ENCODE data around the gene SYT3. TPM values are rescaled to one million over a fixed set of nuclear protein-coding genes. Genes with fewer than 3 reads are reported as not detected.

Gene SYT3
- total and polyA plus RNA-seq, 3 donors from 2014 or later, result 2.5 to 5.5 (median 3.3) TPM

DNA sequence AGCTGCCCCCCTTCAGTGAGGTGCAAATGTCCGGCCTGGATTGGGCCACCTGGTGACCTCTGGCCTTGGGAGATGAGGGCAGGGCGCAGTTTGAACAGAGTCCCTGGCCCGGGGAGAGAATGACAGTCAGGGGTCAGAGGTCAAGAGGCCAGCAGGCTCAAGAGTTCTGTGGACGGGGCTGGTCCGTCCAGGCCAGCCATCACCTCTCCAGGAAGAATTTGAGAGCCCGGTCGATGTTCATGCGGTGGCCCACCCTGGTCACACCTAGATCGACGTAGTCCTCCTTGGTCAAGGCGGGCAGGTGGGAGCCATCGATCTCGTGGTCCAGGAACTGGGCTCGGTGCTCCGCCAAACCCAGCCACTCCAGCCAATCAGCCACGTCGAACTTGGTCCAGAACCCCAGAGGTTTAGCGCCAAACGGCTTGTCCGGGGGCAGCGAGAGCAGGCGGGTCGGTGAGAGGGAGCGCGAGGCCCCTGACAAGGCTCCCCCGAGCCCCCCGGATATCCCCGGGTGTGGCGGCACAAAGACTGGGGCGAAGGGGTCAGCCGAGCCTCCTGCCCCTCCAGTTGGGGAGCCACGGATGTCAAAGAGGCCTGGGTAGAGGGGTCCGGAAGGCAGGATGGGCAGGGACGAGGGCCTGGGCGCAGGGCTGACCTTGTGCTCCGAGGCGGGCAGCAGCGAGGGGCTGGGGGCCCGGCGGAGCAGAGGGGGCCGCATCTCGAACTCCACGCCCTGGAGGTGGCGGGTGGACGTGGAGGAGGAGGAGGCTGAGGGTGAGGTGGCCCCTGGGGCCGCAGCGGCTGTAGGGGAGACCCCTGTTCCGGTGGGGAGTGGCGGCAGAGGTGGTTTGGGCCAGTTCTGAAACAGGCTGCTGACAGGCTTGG is 22.3 kb upstream of the SYT3 start:
- no peaks in the 10 kb centered on the region for H3K9me3 ChIP-seq
- H3K4me3 ChIP-seq, result no peak overlapping the region
- DNase-seq, result no peak
- no peaks in the 10 kb centered on the region for H3K27me3 ChIP-seq
- H3K4me1 ChIP-seq, result peaks cover 5% of the 10 kb centered on the region
- H3K27ac ChIP-seq, result no peak overlapping the region
- TF ChIP-seq, protein P1, sequence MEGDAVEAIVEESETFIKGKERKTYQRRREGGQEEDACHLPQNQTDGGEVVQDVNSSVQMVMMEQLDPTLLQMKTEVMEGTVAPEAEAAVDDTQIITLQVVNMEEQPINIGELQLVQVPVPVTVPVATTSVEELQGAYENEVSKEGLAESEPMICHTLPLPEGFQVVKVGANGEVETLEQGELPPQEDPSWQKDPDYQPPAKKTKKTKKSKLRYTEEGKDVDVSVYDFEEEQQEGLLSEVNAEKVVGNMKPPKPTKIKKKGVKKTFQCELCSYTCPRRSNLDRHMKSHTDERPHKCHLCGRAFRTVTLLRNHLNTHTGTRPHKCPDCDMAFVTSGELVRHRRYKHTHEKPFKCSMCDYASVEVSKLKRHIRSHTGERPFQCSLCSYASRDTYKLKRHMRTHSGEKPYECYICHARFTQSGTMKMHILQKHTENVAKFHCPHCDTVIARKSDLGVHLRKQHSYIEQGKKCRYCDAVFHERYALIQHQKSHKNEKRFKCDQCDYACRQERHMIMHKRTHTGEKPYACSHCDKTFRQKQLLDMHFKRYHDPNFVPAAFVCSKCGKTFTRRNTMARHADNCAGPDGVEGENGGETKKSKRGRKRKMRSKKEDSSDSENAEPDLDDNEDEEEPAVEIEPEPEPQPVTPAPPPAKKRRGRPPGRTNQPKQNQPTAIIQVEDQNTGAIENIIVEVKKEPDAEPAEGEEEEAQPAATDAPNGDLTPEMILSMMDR (IDR thresholded peaks at IDR 0.05), result no peak
- TF ChIP-seq POLR2A (IDR thresholded peaks at IDR 0.05), result no peak
- intact Hi-C loops (cut with DNase I; ENCODE audit: low total_unique reads), result no loop called here
- H3K36me3 ChIP-seq (ENCODE audit: low read depth, missing control alignments), result no peaks in the 10 kb centered on the region
- WGBS, 2 donors, result 52 to 68% methylated on average over 27 to 47 of the region's 49 CpGs

DNA sequence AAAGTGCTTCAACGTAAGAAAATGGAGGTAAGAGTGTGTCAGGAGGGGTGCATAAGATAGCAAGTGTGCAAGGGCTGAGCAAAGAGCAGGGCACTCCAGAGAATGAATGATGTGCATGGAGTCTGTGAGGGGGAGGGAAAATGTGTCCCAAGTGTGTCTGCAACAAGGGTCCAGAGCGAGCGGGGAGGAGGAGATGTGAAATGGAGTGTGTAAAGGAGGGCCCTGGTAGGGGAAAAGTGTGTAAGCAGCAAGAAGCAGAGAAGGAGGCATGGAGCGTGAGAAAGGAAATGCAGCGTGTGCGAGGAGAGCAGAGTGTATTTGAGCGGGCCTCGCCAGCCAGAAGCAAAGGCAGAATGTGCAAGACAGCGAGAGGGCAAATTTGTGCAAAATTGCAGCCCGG is 21.3 kb upstream of the SYT3 start:
- Histone ChIP-seq H3K9me3 (no peaks in the 10 kb centered on the region), H3K4me3 (no peak overlapping the region), H3K27me3 (no peaks in the 10 kb centered on the region), H3K27ac (no peak overlapping the region), H3K36me3 (ENCODE audit: low read depth, missing control alignments) (no peaks in the 10 kb centered on the region), H3K4me1 (peaks cover 5% of the 10 kb centered on the region)
- TF ChIP-seq POLR2A (IDR thresholded peaks at IDR 0.05), result no peak
- TF ChIP-seq, protein P1 (IDR thresholded peaks at IDR 0.05), result no peak
- 77 to 87% methylated on average over 10 of the region's 10 CpGs for WGBS, 2 donors
- intact Hi-C loops (cut with DNase I; ENCODE audit: low total_unique reads), result no loop called here
- DNase-seq, result no peak

DNA sequence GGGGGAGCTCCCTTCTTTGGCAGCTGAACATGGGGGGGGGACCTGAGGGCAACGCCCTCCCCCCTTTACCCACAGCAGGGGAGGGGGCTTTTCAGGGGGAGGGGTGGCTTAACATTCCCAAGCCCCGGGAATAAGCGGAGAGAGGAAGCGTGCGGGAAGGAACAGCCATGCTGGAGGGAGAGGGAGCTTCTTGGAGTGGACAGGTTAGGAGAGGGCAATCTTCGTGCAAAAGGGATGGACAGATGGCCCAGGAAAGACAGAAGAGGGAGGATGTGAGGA is 20.3 kb upstream of the SYT3 start:
- DNase-seq, result no peak
- 27 to 51% methylated on average over 6 of the region's 6 CpGs for WGBS, 2 donors
- TF ChIP-seq, protein P1 (IDR thresholded peaks at IDR 0.05), result no peak
- TF ChIP-seq POLR2A (IDR thresholded peaks at IDR 0.05), result no peak

DNA sequence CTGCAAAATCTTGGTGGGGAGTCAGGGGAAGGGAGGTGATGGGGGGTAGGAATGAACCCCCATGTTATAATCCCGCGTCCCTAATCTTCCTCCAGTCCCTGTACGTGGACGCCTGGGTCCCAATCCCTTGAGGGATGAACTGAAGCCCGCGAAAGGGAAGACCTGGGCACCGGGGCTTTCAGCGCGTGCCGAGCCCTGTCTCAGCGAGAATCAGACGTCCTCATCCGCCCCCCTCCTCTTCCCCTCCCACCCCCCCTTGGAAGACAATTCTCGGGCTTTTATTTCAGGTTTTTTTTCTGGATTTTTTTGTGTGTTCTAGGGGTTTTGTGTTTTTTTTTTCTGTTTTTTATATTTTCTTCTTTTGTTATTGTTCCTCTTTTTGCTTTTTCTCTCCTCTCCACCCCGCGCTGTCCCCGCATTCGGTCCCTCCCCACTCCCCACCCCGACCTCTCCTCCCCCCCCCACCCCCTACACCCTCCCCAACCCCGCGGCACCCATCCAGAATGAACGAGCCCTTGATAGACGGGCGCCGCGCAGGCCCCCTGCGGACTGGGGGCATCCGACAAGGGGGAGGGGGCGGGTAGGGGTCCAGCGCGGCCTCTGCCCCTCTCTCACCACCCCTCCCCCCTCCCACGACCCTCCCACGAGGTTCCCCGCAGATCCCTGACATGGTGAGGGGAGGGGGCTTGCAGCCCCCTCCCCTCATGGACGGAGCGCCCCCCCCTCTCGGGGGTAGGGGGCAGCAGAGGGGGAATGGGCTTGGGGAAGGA is 19.8 kb upstream of the SYT3 start:
- H3K27ac ChIP-seq, result no peak overlapping the region
- DNase-seq, result no peak

More for the DNA sequence above, 20.3 kb upstream of the SYT3 start:
- no peak overlapping the region for H3K4me3 ChIP-seq
- intact Hi-C loops (cut with DNase I; ENCODE audit: low total_unique reads), result no loop called here
- no peaks in the 10 kb centered on the region for H3K9me3 ChIP-seq
- H3K36me3 ChIP-seq (ENCODE audit: low read depth, missing control alignments), result no peaks in the 10 kb centered on the region
- H3K27ac ChIP-seq, result no peak overlapping the region
- H3K27me3 ChIP-seq, result no peaks in the 10 kb centered on the region
- H3K4me1 ChIP-seq, result peaks cover 5% of the 10 kb centered on the region

More for the DNA sequence above, 19.8 kb upstream of the SYT3 start:
- Histone ChIP-seq H3K4me3 (peak overlapping the region; percentile 32 to 50), H3K36me3 (ENCODE audit: low read depth, missing control alignments) (no peaks in the 10 kb centered on the region), H3K4me1 (peaks cover 5% of the 10 kb centered on the region), H3K9me3 (no peaks in the 10 kb centered on the region), H3K27me3 (no peaks in the 10 kb centered on the region)
- no peak for TF ChIP-seq POLR2A (IDR thresholded peaks at IDR 0.05)
- TF ChIP-seq, protein P1 (IDR thresholded peaks at IDR 0.05), result no peak
- WGBS, 2 donors, result 2 to 3% methylated on average over 33 to 34 of the region's 37 CpGs
- intact Hi-C loops (cut with DNase I; ENCODE audit: low total_unique reads), result no loop called here
